Kidney glomerular epithelial cell (primary cell): ENCODE measurements around the gene SPECC1.
"Not testable (repeated sequence)": the region's sequence is repeated elsewhere in the genome, so short reads cannot be mapped to it uniquely, and the experiment has no call there.

ENCODE experiments used
- DNase-seq: peaks from one replicate; lab custom pipeline; 2025; lab: John Stamatoyannopoulos, UW

SPECC1 gene

GRCh38 chr17:20128036-20128667 is 119.0 kb downstream of the SPECC1 start:
- DNase-seq = no peak

GRCh38 chr17:20133517-20133916 is 124.4 kb downstream of the SPECC1 start:
- no peak for DNase-seq

GRCh38 chr17:20141198-20141972 is 132.2 kb downstream of the SPECC1 start:
- no peak for DNase-seq

GRCh38 chr17:20142268-20142667 is 133.1 kb downstream of the SPECC1 start:
- no peak for DNase-seq

- no peak for DNase-seq
Measured at GRCh38 chr17:20143740-20144139, 134.6 kb downstream of the SPECC1 start.

- DNase-seq = no peak
Measured at GRCh38 chr17:20145567-20145966, 136.4 kb downstream of the SPECC1 start.

- no peak for DNase-seq
Measured at GRCh38 chr17:20149251-20149650, 140.1 kb downstream of the SPECC1 start.

- no peak for DNase-seq
Measured at GRCh38 chr17:20151174-20151573, 142.0 kb downstream of the SPECC1 start.

GRCh38 chr17:20153231-20153630 is 144.1 kb downstream of the SPECC1 start:
- DNase-seq = no peak

GRCh38 chr17:20154286-20155000 is 145.3 kb downstream of the SPECC1 start:
- DNase-seq = no peak

- DNase-seq = peak; percentile 97
Measured at GRCh38 chr17:20155258-20156195, 146.4 kb downstream of the SPECC1 start.

- peak; percentile 54 for DNase-seq
Measured at GRCh38 chr17:20156196-20157000, 147.2 kb downstream of the SPECC1 start.

- no peak for DNase-seq
Measured at GRCh38 chr17:20157001-20157310, 147.8 kb downstream of the SPECC1 start.

- DNase-seq = no peak
Measured at GRCh38 chr17:20158580-20158979, 149.4 kb downstream of the SPECC1 start.

GRCh38 chr17:20159406-20160069 is 150.4 kb downstream of the SPECC1 start:
- DNase-seq = no peak

- DNase-seq = not testable (repeated sequence)
Measured at GRCh38 chr17:20165516-20165915, 156.4 kb downstream of the SPECC1 start.

- DNase-seq = no peak
Measured at GRCh38 chr17:20170085-20170484, 160.9 kb downstream of the SPECC1 start.

- no peak for DNase-seq
Measured at GRCh38 chr17:20171741-20172365, 162.7 kb downstream of the SPECC1 start.

GRCh38 chr17:20172376-20172775 is 163.2 kb downstream of the SPECC1 start:
- no peak for DNase-seq

GRCh38 chr17:20173091-20173490 is 163.9 kb downstream of the SPECC1 start:
- DNase-seq = no peak
